Measurements from ENCODE around the gene ZHX3. TPM values are rescaled to one million over a fixed set of nuclear protein-coding genes. Genes with fewer than 3 reads are reported as not detected.
A peak's percentile ranks its signal among the peaks of the same experiment; 100 is the strongest.

The ZHX3 gene
- total and polyA plus RNA-seq, 2 of the 13 experiments (the other 11 are each of a cell fraction or from before 2014, with no cell fraction given) = 8.4 to 11.7 TPM

GRCh38 chr20:41339957-41340326, 22.4 kb upstream of the ZHX3 start (continued):
- TF ChIP-seq TFE3 (CRISPR knock-in tag; IDR thresholded peaks at IDR 0.05) (no peak), BATF2 (CRISPR knock-in tag; IDR thresholded peaks at IDR 0.05) (no peak), YEATS4 (CRISPR knock-in tag; IDR thresholded peaks at IDR 0.05; ENCODE audit: borderline replicate concordance) (no peak), CC2D1A (CRISPR knock-in tag; IDR thresholded peaks at IDR 0.05) (no peak), ESRRA (CRISPR knock-in tag; IDR thresholded peaks at IDR 0.05; ENCODE audit: low read depth) (peak; percentile 55; the same call in 1 of the 2 replicates), ZNF639 (CRISPR knock-in tag; conservative IDR thresholded peaks at IDR 0.05) (no peak), MYNN (CRISPR knock-in tag; IDR thresholded peaks at IDR 0.05; ENCODE audit: low read depth) (peak; percentile 42; the same call in 1 of the 2 replicates), NR2F1 (CRISPR knock-in tag; IDR thresholded peaks at IDR 0.05) (no peak), ZNF619 (CRISPR knock-in tag; IDR thresholded peaks at IDR 0.05) (peak; percentile 97; the same call in 1 of the 2 replicates), MLX (CRISPR knock-in tag; IDR thresholded peaks at IDR 0.05) (peak; percentile 44; the same call in 1 of the 2 replicates), HOXA5 (CRISPR knock-in tag; IDR thresholded peaks at IDR 0.05) (peak; percentile 54; the same call in 1 of the 2 replicates), ZNF562 (CRISPR knock-in tag; IDR thresholded peaks at IDR 0.05; ENCODE audit: borderline replicate concordance) (no peak), MBD4 (IDR thresholded peaks at IDR 0.05; ENCODE audit: borderline replicate concordance, low read length) (no peak), HDAC1 (CRISPR knock-in tag; IDR thresholded peaks at IDR 0.05) (peak; percentile 66), PHF21A (CRISPR knock-in tag; IDR thresholded peaks at IDR 0.05) (peak; percentile 71; the same call in 1 of the 2 replicates), ELF1 (CRISPR knock-in tag; IDR thresholded peaks at IDR 0.05) (peak; percentile 43; the same call in 1 of the 2 replicates), FOSL2 (CRISPR knock-in tag; IDR thresholded peaks at IDR 0.05) (peak; percentile 60), ZNF687 (CRISPR knock-in tag; IDR thresholded peaks at IDR 0.05) (peak; percentile 73), ZNF382 (CRISPR knock-in tag; IDR thresholded peaks at IDR 0.05; ENCODE audit: borderline replicate concordance) (no peak), XRCC5 (optimal IDR thresholded peaks at IDR 0.05; ENCODE audit: low read length) (peak; percentile 97), MAZ (IDR thresholded peaks at IDR 0.05; ENCODE audit: borderline replicate concordance, low read depth, low read length) (0 out of 2 replicates have a peak, but pooled peaks have one; percentile 54), MAZ (CRISPR knock-in tag; IDR thresholded peaks at IDR 0.05; ENCODE audit: low read depth) (peak; percentile 84), SP4 (CRISPR knock-in tag; IDR thresholded peaks at IDR 0.05) (no peak), NPAS2 (CRISPR knock-in tag; IDR thresholded peaks at IDR 0.05; ENCODE audit: borderline replicate concordance) (no peak)
